IPS-15b (cell line): ENCODE results near the gene CERS1.

ENCODE experiments used
- H3K27me3 ChIP-seq: one replicate; pipeline ENCODE4 v1.6.1; 2013; ENCODE audit warnings: low read length; ENCODE audit not compliant: control insufficient read depth, insufficient read depth
- H3K36me3 ChIP-seq: one replicate; pipeline ENCODE4 v1.6.1; 2013; ENCODE audit warnings: low read length; ENCODE audit not compliant: control insufficient read depth, insufficient read depth
- H3K4me1 ChIP-seq: one replicate; pipeline ENCODE4 v1.6.1; 2013; ENCODE audit warnings: mild to moderate bottlenecking, low read length; ENCODE audit not compliant: control insufficient read depth, insufficient read depth
- H3K4me3 ChIP-seq: one replicate; pipeline ENCODE4 v1.5.1; 2013; ENCODE audit warnings: low read depth, low read length
- H3K9ac ChIP-seq: one replicate; pipeline ENCODE4 v1.6.1; 2013; ENCODE audit warnings: low read depth, mild to moderate bottlenecking, low read length
- H3K9me3 ChIP-seq: one replicate; pipeline ENCODE4 v1.6.1; 2013; ENCODE audit warnings: mild to moderate bottlenecking, low read length; ENCODE audit not compliant: control insufficient read depth, insufficient read depth

Gene CERS1

GRCh38 chr19:18894254-18895037, 1.5 kb downstream of the CERS1 start:
- peaks cover 5% of the 10 kb centered on the region for H3K27me3 ChIP-seq
- peak overlapping the region; percentile 72 for H3K4me3 ChIP-seq
- H3K4me1 ChIP-seq, result no peaks in the 10 kb centered on the region
- H3K36me3 ChIP-seq, result peaks cover 6% of the 10 kb centered on the region
- peak overlapping the region; percentile 54 for H3K9ac ChIP-seq
- H3K9me3 ChIP-seq, result no peaks in the 10 kb centered on the region

- Histone ChIP-seq H3K4me1 (no peaks in the 10 kb centered on the region), H3K4me3 (peak overlapping the region; percentile 4), H3K36me3 (no peaks in the 10 kb centered on the region), H3K9ac (no peak overlapping the region), H3K27me3 (peaks cover 5% of the 10 kb centered on the region), H3K9me3 (no peaks in the 10 kb centered on the region)
These were observed 2.2 kb downstream of the CERS1 start for GRCh38 chr19:18893587-18894253.

GRCh38 chr19:18889949-18890745, 5.8 kb downstream of the CERS1 start:
- peaks cover 3% of the 10 kb centered on the region for H3K36me3 ChIP-seq
- H3K4me1 ChIP-seq, result no peaks in the 10 kb centered on the region
- H3K27me3 ChIP-seq, result no peaks in the 10 kb centered on the region
- no peak overlapping the region for H3K9ac ChIP-seq
- H3K4me3 ChIP-seq, result no peak overlapping the region
- no peaks in the 10 kb centered on the region for H3K9me3 ChIP-seq

- Histone ChIP-seq H3K4me1 (no peaks in the 10 kb centered on the region), H3K9me3 (no peaks in the 10 kb centered on the region), H3K9ac (no peak overlapping the region), H3K4me3 (no peak overlapping the region), H3K36me3 (peaks cover 12% of the 10 kb centered on the region), H3K27me3 (no peaks in the 10 kb centered on the region)
These were observed 9.0 kb downstream of the CERS1 start for GRCh38 chr19:18886972-18887371.

- Histone ChIP-seq H3K36me3 (peaks cover 21% of the 10 kb centered on the region), H3K4me3 (no peak overlapping the region), H3K4me1 (no peaks in the 10 kb centered on the region), H3K9ac (no peak overlapping the region), H3K27me3 (no peaks in the 10 kb centered on the region), H3K9me3 (no peaks in the 10 kb centered on the region)
These were observed 12.2 kb downstream of the CERS1 start for GRCh38 chr19:18883526-18884304.

- Histone ChIP-seq H3K4me3 (no peak overlapping the region), H3K9ac (no peak overlapping the region), H3K27me3 (no peaks in the 10 kb centered on the region), H3K36me3 (peaks cover 31% of the 10 kb centered on the region), H3K4me1 (no peaks in the 10 kb centered on the region), H3K9me3 (no peaks in the 10 kb centered on the region)
These were observed 14.5 kb downstream of the CERS1 start for GRCh38 chr19:18881491-18881890.

- H3K4me3 ChIP-seq, result no peak overlapping the region
- H3K9ac ChIP-seq, result no peak overlapping the region
- no peaks in the 10 kb centered on the region for H3K9me3 ChIP-seq
- no peaks in the 10 kb centered on the region for H3K4me1 ChIP-seq
- H3K27me3 ChIP-seq, result no peaks in the 10 kb centered on the region
- H3K36me3 ChIP-seq, result peaks cover 29% of the 10 kb centered on the region
These were observed 16.2 kb downstream of the CERS1 start for GRCh38 chr19:18879579-18880373.

GRCh38 chr19:18878858-18879578, 16.9 kb downstream of the CERS1 start:
- Histone ChIP-seq H3K4me3 (no peak overlapping the region), H3K9ac (no peak overlapping the region), H3K9me3 (no peaks in the 10 kb centered on the region), H3K36me3 (peaks cover 28% of the 10 kb centered on the region), H3K4me1 (no peaks in the 10 kb centered on the region), H3K27me3 (no peaks in the 10 kb centered on the region)

- no peaks in the 10 kb centered on the region for H3K9me3 ChIP-seq
- peaks cover 20% of the 10 kb centered on the region for H3K36me3 ChIP-seq
- no peak overlapping the region for H3K9ac ChIP-seq
- no peaks in the 10 kb centered on the region for H3K4me1 ChIP-seq
- H3K4me3 ChIP-seq, result no peak overlapping the region
- H3K27me3 ChIP-seq, result no peaks in the 10 kb centered on the region
These were observed 17.7 kb downstream of the CERS1 start for GRCh38 chr19:18878058-18878797.

GRCh38 chr19:18876865-18877264, 19.1 kb downstream of the CERS1 start:
- Histone ChIP-seq H3K36me3 (peaks cover 20% of the 10 kb centered on the region), H3K9me3 (no peaks in the 10 kb centered on the region), H3K9ac (no peak overlapping the region), H3K4me3 (no peak overlapping the region), H3K4me1 (no peaks in the 10 kb centered on the region), H3K27me3 (no peaks in the 10 kb centered on the region)
